Endothelial cell of umbilical vein (primary cell): ENCODE results near the gene RYR1. TPM values are rescaled to one million over a fixed set of nuclear protein-coding genes. Genes with fewer than 3 reads are reported as not detected.

ENCODE experiments used
- BruUV-seq: library from RNA; stranded (reverse); fragments of 400-500 nt; replicated peaks from 2 replicates; lab custom pipeline; 2021; lab: Mats Ljungman, UMichigan
- CTCF ChIA-PET: fragments of 300-600, 350-600 bp; sonication (Branson Sonifier 250); formaldehyde crosslinking; loops from one replicate; lab custom pipeline; 2021; ENCODE audit warnings: antibody characterized with exemption, inconsistent platforms; lab: Charles Lee
- POLR2A ChIA-PET: fragments of 300-600, 350-600 bp; sonication (Branson Sonifier 250); formaldehyde crosslinking; loops from one replicate; lab custom pipeline; 2021; ENCODE audit warnings: antibody characterized with exemption, inconsistent platforms; lab: Charles Lee
- DNase-seq: peaks from one replicate; pipeline ENCODE4 v3.0.0-alpha.2; 2011; ENCODE audit warnings: low read depth, low spot score
- FAIRE-seq: peaks from 2 replicates; lab custom pipeline; 2011; peaks lifted over from hg19 to GRCh38; lab: Jason Lieb, UNC
- H2AFZ ChIP-seq: 2 replicates; pipeline ENCODE4 v1.6.0; 2012; ENCODE audit warnings: low read depth, low read length, control low read depth, inconsistent platforms
- H3K27ac ChIP-seq: 2 replicates; pipeline ENCODE4 v1.5.1; 2011; ENCODE audit warnings: low read depth, mild to moderate bottlenecking, control low read depth, low read length, moderate library complexity; ENCODE audit not compliant: insufficient read depth
- H3K27me3 ChIP-seq, 2 experiments: 2 replicates each; pipeline versions ENCODE4 v1.6.0 to v1.6.1; 2011; ENCODE audit warnings: low read length in 2 of 2, mixed read lengths in 1 of 2; ENCODE audit not compliant: control insufficient read depth in 2 of 2, insufficient read depth in 2 of 2
- H3K36me3 ChIP-seq, 2 experiments: 2 replicates in 1 of 2; 3 replicates in 1 of 2; pipeline ENCODE4 v1.5.1; 2011; ENCODE audit warnings: low read length in 2 of 2, mild to moderate bottlenecking in 1 of 2, moderate library complexity in 1 of 2; ENCODE audit not compliant: control insufficient read depth in 2 of 2, insufficient read depth in 2 of 2; ENCODE audit errors: extremely low read depth in 1 of 2
- H3K4me1 ChIP-seq: 3 replicates; pipeline ENCODE4 v1.5.1; 2011; ENCODE audit warnings: mild to moderate bottlenecking, low read length; ENCODE audit not compliant: control insufficient read depth, insufficient read depth; ENCODE audit errors: extremely low read depth
- H3K4me2 ChIP-seq: 2 replicates; pipeline ENCODE4 v1.6.1; 2011; ENCODE audit warnings: low read length, control low read depth, mixed read lengths; ENCODE audit not compliant: insufficient read depth
- H3K4me3 ChIP-seq, 3 experiments: fragments of 200-600 bp in 1 of 3; sonication (generic), shearing (Covaris generic) in 1 of 3; replicated peaks in 1 of 3; 2 replicates each; pipeline ENCODE4 v1.5.1; 2011 to 2016; ENCODE audit warnings: control low read depth in 3 of 3, low read length in 3 of 3, mild to moderate bottlenecking in 2 of 3, inconsistent platforms in 1 of 3, low read depth in 1 of 3, moderate library complexity in 1 of 3; ENCODE audit not compliant: insufficient read depth in 1 of 3
- H3K79me2 ChIP-seq: 2 replicates; pipeline ENCODE4 v1.6.0; 2012; ENCODE audit warnings: low read length, inconsistent platforms; ENCODE audit not compliant: control insufficient read depth, insufficient read depth
- H3K9ac ChIP-seq: replicated peaks from 2 replicates; pipeline ENCODE3; 2011; ENCODE audit warnings: low read length, control low read depth; ENCODE audit not compliant: insufficient read depth; ENCODE audit errors: extremely low read depth
- H3K9me1 ChIP-seq: replicated peaks from 3 replicates; pipeline ENCODE4 v1.6.0; 2011; ENCODE audit warnings: mild to moderate bottlenecking, low read length; ENCODE audit not compliant: control insufficient read depth, insufficient read depth; ENCODE audit errors: extremely low read depth
- H3K9me3 ChIP-seq: replicated peaks from 2 replicates; pipeline ENCODE4 v1.5.1; 2012; ENCODE audit warnings: low read length, inconsistent platforms; ENCODE audit not compliant: control insufficient read depth, insufficient read depth
- H4K20me1 ChIP-seq: replicated peaks from 2 replicates; pipeline ENCODE3; 2011; ENCODE audit warnings: mild to moderate bottlenecking, low read length; ENCODE audit not compliant: control insufficient read depth, insufficient read depth; ENCODE audit errors: extremely low read depth
- CTCF ChIP-seq, 2 donors: IDR thresholded peaks; 1 replicate in 1 of 2; 2 replicates in 1 of 2; pipeline ENCODE4 v1.5.1; 2011; ENCODE audit warnings: low read length in 2 of 2, mild to moderate bottlenecking in 2 of 2, moderate library complexity in 2 of 2, control low read depth in 1 of 2, inconsistent platforms in 1 of 2, low read depth in 1 of 2; ENCODE audit not compliant: insufficient read depth in 1 of 2; ENCODE audit errors: extremely low read depth in 1 of 2
- EZH2 ChIP-seq: IDR thresholded peaks from 2 replicates; pipeline ENCODE4 v1.6.1; 2012; ENCODE audit warnings: borderline replicate concordance, low read depth, mild to moderate bottlenecking, moderate library complexity, low read length, inconsistent platforms; ENCODE audit not compliant: severe bottlenecking
- FOS ChIP-seq: IDR thresholded peaks from 2 replicates; pipeline ENCODE4 v1.6.1; 2011; ENCODE audit warnings: mild to moderate bottlenecking, low read length, moderate library complexity, borderline replicate concordance; ENCODE audit not compliant: insufficient read depth
- GATA2 ChIP-seq: IDR thresholded peaks from 2 replicates; pipeline ENCODE4 v1.7.0; 2011; ENCODE audit warnings: low read depth, mild to moderate bottlenecking, moderate library complexity, mixed read lengths, low read length; ENCODE audit not compliant: insufficient read length, insufficient read depth
- JUN ChIP-seq: IDR thresholded peaks from 2 replicates; pipeline ENCODE4 v1.6.1; 2011; ENCODE audit warnings: borderline replicate concordance, low read depth; ENCODE audit not compliant: insufficient read length, insufficient read depth
- MAX ChIP-seq: IDR thresholded peaks from 2 replicates; pipeline ENCODE4 v1.6.1; 2011; ENCODE audit not compliant: insufficient read depth, insufficient read length
- MYC ChIP-seq: IDR thresholded peaks from one replicate; pipeline ENCODE4 v1.6.1; 2011; ENCODE audit warnings: mild to moderate bottlenecking, low read depth, low read length
- POLR2A ChIP-seq: IDR thresholded peaks from 2 replicates; pipeline ENCODE4 v1.6.1; 2012; ENCODE audit warnings: low read depth, mild to moderate bottlenecking, control low read depth, low read length
- POLR2AphosphoS5 ChIP-seq: IDR thresholded peaks from 2 replicates; pipeline ENCODE4 v1.6.1; 2012; ENCODE audit warnings: low read depth, mild to moderate bottlenecking, control low read depth, low read length, moderate library complexity; ENCODE audit not compliant: insufficient read depth
- dilution Hi-C: fragments of 300-500 bp; cut with MboI; formaldehyde crosslinking; loops from one replicate; pipeline ENCODE4 v1.15.0; 2019; ENCODE audit warnings: low sequenced_read_pairs; ENCODE audit not compliant: extremely low pct_ligation_motif_present
- intact Hi-C: fragments of 100-400 bp; cut with micrococcal nuclease; formaldehyde crosslinking; loops from one replicate; pipeline ENCODE4 v1.10.0; 2022
- polyA plus RNA-seq, 4 experiments: library from polyadenylated mRNA; depleted of rRNA in 3 of 4; stranded (reverse) in 3 of 4; unstranded in 1 of 4; fragments of >200 nt; gene quantifications; 2 replicates each; pipeline versions ENCODE4 v1.2.1 to v1.2.3, GENCODE V29; 2011 to 2012; ENCODE audit warnings: missing spikeins in 1 of 4
- total RNA-seq: library from RNA; stranded (reverse); gene quantifications from 2 replicates; pipeline ENCODE4 v1.2.3, GENCODE V29; 2021

Gene RYR1
- total and polyA plus RNA-seq, 2 donors (not counting 3 experiments of a cell fraction or from before 2014, with no cell fraction given): under 0.01 to 0.02 TPM

DNA sequence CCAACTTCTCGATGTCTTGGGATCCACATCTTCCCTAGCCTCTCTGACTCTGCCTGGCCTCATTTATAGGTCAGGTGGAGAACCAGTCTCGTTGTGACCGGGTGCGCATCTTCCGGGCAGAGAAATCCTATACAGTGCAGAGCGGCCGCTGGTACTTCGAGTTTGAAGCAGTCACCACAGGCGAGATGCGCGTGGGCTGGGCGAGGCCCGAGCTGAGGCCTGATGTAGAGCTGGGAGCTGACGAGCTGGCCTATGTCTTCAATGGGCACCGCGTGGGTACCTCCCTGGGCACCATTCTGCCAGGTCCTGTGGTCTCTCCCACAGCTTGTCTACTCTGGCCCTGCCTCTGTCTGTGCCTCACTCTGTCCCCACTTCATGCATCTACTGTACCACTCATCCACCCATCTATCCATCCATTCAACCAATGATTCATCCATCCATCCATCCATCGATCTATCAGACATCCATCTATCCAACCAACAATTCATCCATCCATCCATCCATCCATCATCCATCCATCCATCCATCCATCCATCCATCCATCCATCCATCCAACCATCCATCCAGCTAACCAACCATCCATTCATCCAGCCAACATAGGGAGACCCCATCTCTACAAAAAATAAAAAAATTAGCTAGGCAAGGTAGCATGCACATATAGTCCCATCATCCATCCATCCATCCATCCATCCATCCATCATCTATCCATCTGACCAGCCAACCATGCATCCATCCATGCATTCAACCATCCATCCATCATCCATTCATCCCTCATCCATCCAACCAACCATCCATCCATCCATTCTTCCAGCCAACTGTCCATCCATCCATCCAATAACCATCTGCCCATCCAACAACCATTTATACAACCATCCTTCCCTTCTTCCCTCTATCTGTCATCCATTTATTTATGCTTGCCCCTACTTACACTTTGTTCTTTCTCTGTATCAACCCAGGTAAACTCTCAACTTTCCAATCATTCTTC is 34.3 kb downstream of the RYR1 start:
- Histone ChIP-seq H3K36me3 (no peaks in the 10 kb centered on the region), H3K27me3 (no peaks in the 10 kb centered on the region), H3K9me3 (no peaks in the 10 kb centered on the region), H3K79me2 (no peaks in the 10 kb centered on the region), H3K9me1 (no peaks in the 10 kb centered on the region), H3K4me3 (no peak overlapping the region), H3K4me2 (no peak overlapping the region), H2AFZ (no peak overlapping the region), H4K20me1 (no peaks in the 10 kb centered on the region), H3K4me1 (no peaks in the 10 kb centered on the region), H3K27ac (no peak overlapping the region), H3K9ac (no peak overlapping the region)
- TF ChIP-seq POLR2AphosphoS5 (no peak), CTCF (IDR thresholded peaks at IDR 0.05; ENCODE audit: extremely low read depth in 1 of 2, insufficient read depth in 1 of 2, low read depth in 1 of 2, low read length in 2 of 2) (no peak), POLR2A (no peak), JUN (no peak), FOS (no peak), EZH2 (no peak), MAX (no peak), GATA2 (no peak), MYC (no peak)
- POLR2A ChIA-PET: no interaction called here
- intact Hi-C loops (no loop called here), dilution Hi-C loops (no loop called here)
- no peak for FAIRE-seq
- CTCF ChIA-PET: no interaction called here
- no peak for DNase-seq
- BruUV-seq: no TSS peak
